ENCODE measurements around the gene FHOD1. TPM values are rescaled to one million over a fixed set of nuclear protein-coding genes. Genes with fewer than 3 reads are reported as not detected.

The FHOD1 gene
- total and polyA plus RNA-seq, 2 of the 13 experiments (the other 11 are each of a cell fraction or from before 2014, with no cell fraction given), result 20.0 to 20.8 TPM

GRCh38 chr16:67226804-67227566, 20.3 kb downstream of the FHOD1 start, which contains the start of gene TMEM208 (continued):
- TF ChIP-seq FOXA3 (CRISPR knock-in tag; IDR thresholded peaks at IDR 0.05) (peak; percentile 82), ZNF768 (CRISPR knock-in tag; IDR thresholded peaks at IDR 0.05) (no peak), FOXA1 (IDR thresholded peaks at IDR 0.05) (no peak), FOXA1 (CRISPR knock-in tag; IDR thresholded peaks at IDR 0.05) (no peak; the same call in 1 of the 2 replicates), TEAD2 (CRISPR knock-in tag; IDR thresholded peaks at IDR 0.05) (no peak; the same call in 1 of the 2 replicates), NAIF1 (CRISPR knock-in tag; IDR thresholded peaks at IDR 0.05; ENCODE audit: borderline replicate concordance) (no peak), MED8 (CRISPR knock-in tag; IDR thresholded peaks at IDR 0.05; ENCODE audit: insufficient replicate concordance) (no peak), NFE2L1 (CRISPR knock-in tag; IDR thresholded peaks at IDR 0.05; ENCODE audit: borderline replicate concordance) (no peak), KAT7 (CRISPR knock-in tag; IDR thresholded peaks at IDR 0.05; ENCODE audit: borderline replicate concordance) (peak; percentile 79; the same call in 1 of the 2 replicates), PRDM15 (CRISPR knock-in tag; IDR thresholded peaks at IDR 0.05) (no peak), ZNF333 (CRISPR knock-in tag; IDR thresholded peaks at IDR 0.05; ENCODE audit: borderline replicate concordance) (0 out of 2 replicates have a peak, but pooled peaks have one; percentile 34), ZNF737 (CRISPR knock-in tag; IDR thresholded peaks at IDR 0.05; ENCODE audit: borderline replicate concordance) (0 out of 2 replicates have a peak, but pooled peaks have one; percentile 20), ZFP62 (CRISPR knock-in tag; IDR thresholded peaks at IDR 0.05) (0 out of 2 replicates have a peak, but pooled peaks have one; percentile 89), JARID2 (CRISPR knock-in tag; IDR thresholded peaks at IDR 0.05; ENCODE audit: insufficient replicate concordance) (no peak), RFX1 (IDR thresholded peaks at IDR 0.05) (no peak), ZFP1 (CRISPR knock-in tag; IDR thresholded peaks at IDR 0.05) (peak; percentile 91; the same call in 1 of the 2 replicates), TRIM24 (CRISPR knock-in tag; IDR thresholded peaks at IDR 0.05) (no peak), AKAP8 (CRISPR knock-in tag; IDR thresholded peaks at IDR 0.05) (peak; percentile 64; the same call in 1 of the 2 replicates), HOXD1 (CRISPR knock-in tag; IDR thresholded peaks at IDR 0.05) (peak; percentile 81), TGIF2 (CRISPR knock-in tag; IDR thresholded peaks at IDR 0.05) (peak; percentile 85; the same call in 1 of the 2 replicates), ZNF101 (CRISPR knock-in tag; IDR thresholded peaks at IDR 0.05; ENCODE audit: borderline replicate concordance, low read depth) (no peak), NR0B2 (CRISPR knock-in tag; IDR thresholded peaks at IDR 0.05) (peak; percentile 91), ZSCAN29 (CRISPR knock-in tag; conservative IDR thresholded peaks at IDR 0.05) (peak; percentile 78; the same call in 1 of the 2 replicates)
- TF ChIP-seq, protein P1, sequence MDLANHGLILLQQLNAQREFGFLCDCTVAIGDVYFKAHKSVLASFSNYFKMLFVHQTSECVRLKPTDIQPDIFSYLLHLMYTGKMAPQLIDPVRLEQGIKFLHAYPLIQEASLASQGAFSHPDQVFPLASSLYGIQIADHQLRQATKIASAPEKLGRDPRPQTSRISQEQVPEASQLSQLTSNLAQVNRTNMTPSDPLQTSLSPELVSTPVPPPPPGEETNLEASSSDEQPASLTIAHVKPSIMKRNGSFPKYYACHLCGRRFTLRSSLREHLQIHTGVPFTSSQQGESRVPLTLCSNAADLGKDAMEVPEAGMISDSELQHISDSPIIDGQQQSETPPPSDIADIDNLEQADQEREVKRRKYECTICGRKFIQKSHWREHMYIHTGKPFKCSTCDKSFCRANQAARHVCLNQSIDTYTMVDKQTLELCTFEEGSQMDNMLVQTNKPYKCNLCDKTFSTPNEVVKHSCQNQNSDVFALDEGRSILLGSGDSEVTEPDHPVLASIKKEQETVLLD (CRISPR knock-in tag; IDR thresholded peaks at IDR 0.05; ENCODE audit: low read depth), result peak; percentile 63; the same call in 1 of the 2 replicates
- TF ChIP-seq, protein P2, sequence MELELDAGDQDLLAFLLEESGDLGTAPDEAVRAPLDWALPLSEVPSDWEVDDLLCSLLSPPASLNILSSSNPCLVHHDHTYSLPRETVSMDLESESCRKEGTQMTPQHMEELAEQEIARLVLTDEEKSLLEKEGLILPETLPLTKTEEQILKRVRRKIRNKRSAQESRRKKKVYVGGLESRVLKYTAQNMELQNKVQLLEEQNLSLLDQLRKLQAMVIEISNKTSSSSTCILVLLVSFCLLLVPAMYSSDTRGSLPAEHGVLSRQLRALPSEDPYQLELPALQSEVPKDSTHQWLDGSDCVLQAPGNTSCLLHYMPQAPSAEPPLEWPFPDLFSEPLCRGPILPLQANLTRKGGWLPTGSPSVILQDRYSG (CRISPR knock-in tag; IDR thresholded peaks at IDR 0.05), result no peak
